Neural progenitor cell (in vitro differentiated cells): Measurements from ENCODE around the gene NUTM1.

Source experiments
- CTCF ChIP-seq: fragments of 200-600 bp; sonication (generic); IDR thresholded peaks from 2 replicates; pipeline ENCODE4 v1.5.1; 2017; ENCODE audit warnings: antibody characterized with exemption, mild to moderate bottlenecking
- EZH2 ChIP-seq: fragments of 200-600 bp; sonication (generic); IDR thresholded peaks from 2 replicates; pipeline ENCODE4 v1.6.1; 2017; ENCODE audit warnings: antibody characterized with exemption, mild to moderate bottlenecking, moderate library complexity

- no peak for TF ChIP-seq CTCF
- TF ChIP-seq EZH2 = no peak
Measured at GRCh38 chr15:34325368-34325767, 17.7 kb upstream of the NUTM1 start.
